ENCODE results near the gene ZNF692. TPM values are rescaled to one million over a fixed set of nuclear protein-coding genes. Genes with fewer than 3 reads are reported as not detected.

ZNF692 gene
- total RNA-seq, 2 experiments from 2014 or later = 75.9 to 92.3 TPM

DNA sequence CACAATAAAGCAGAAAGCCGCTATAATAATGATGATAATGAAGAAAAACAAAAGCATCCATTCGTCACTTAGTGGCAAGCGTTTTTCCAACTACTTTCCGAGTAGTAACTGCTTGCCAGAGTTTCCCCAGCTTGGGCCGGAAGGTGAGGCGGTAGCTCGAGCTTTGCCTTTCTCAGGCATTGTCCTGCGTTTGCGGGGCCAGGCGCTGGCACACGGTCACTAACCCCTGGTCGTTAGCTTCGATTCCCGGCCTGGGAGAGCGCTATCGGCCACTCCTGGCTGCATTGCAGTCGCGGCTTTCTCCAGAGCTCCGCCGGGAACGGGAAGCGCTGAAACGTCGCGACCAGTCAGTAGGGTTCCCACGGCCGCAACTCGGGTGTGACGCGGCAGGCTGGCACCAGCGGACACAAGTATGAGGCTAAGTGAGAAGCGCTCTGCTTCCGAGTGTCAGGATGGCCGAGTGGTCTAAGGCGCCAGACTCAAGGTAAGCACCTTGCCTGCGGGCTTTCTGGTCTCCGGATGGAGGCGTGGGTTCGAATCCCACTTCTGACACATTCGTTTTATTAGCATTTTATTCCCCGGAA is 14.6 kb upstream of the ZNF692 start:
- Mint-ChIP-seq H3K27me3 (no peaks in the 10 kb centered on the region), H3K27ac (peak overlapping the region; percentile 94), H3K4me1 (peaks cover 25% of the 10 kb centered on the region), H3K9me3 (ENCODE audit: low read depth) (no peaks in the 10 kb centered on the region), H3K36me3 (ENCODE audit: low read depth) (peaks cover 5% of the 10 kb centered on the region), H3K4me3 (peak overlapping the region; percentile 87)
- peak; percentile 95 for DNase-seq
- ChIA-PET CTCF (interaction anchor here (0.8 to 3.6 kb wide), 8 partner anchors 11 to 47 kb away, joined by 3 to 20 read pairs (median 6); partner anchors contain the start of genes PGBD2, SH3BP5L, ZNF672 and ZNF692), POLR2A (interaction anchor here (0.6 to 1.7 kb wide), 6 partner anchors 9 to 936 kb away, joined by 3 to 7 read pairs (median 4); partner anchors contain the start of genes SH3BP5L and ZNF692)
- peak; percentile 83 for ATAC-seq
- intact Hi-C loops (cut with DNase I, micrococcal nuclease) = loop anchor here (1.0 kb wide), 5 partner anchors 10 to 47 kb away; partner anchors contain the start of genes ZNF692 (in 2 of the 2) and ZNF672 (in 1 of the 2)

DNA sequence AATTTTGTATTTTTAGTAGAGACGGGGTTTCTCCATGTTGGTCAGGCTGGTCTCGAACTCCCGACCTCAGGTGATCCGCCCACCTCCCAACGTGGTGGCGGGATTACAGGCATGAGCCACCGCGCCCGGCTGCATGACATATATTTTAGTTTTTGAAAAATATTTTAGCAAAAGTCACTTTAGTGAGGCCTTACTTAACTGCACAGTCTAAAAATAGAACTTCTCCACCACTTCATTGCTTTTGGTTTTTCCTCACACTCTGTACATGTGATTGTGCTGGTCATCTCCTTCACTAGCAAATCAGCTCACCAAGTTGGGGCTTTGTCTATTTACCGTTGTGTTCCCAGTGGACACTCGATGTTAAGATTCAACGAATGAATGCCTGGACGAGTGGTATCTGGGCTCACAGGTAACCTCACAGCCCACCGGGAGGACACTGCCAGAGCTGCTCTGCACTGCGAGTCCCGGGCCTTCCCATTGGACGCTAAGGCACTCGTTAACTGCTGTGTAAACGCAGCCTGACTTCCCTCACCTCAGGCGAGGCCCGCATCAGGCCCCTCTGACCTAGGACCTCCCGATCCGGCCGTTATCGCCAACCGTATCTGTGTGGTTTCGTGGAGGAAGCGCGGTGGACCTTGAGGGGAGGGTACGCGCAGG is 14.0 kb upstream of the ZNF692 start:
- POLR2A ChIA-PET = interaction anchor here (0.8 to 1.7 kb wide), 4 partner anchors 9 to 46 kb away, joined by 3 to 7 read pairs (median 4); partner anchors contain the start of genes SH3BP5L and ZNF692
- peak; percentile 77 for DNase-seq
- H3K36me3 Mint-ChIP-seq (ENCODE audit: low read depth) = peaks cover 5% of the 10 kb centered on the region
- peak overlapping the region; percentile 87 for H3K4me3 Mint-ChIP-seq
- peak; percentile 65 for ATAC-seq
- H3K9me3 Mint-ChIP-seq (ENCODE audit: low read depth) = no peaks in the 10 kb centered on the region
- H3K27ac Mint-ChIP-seq = peak overlapping the region; percentile 94
- intact Hi-C loops (cut with DNase I, micrococcal nuclease) = loop anchor here (1.0 kb wide), 5 partner anchors 10 to 47 kb away; partner anchors contain the start of genes ZNF692 (in 2 of the 2) and ZNF672 (in 1 of the 2)
- H3K27me3 Mint-ChIP-seq = no peaks in the 10 kb centered on the region
- CTCF ChIA-PET = interaction anchor here (0.8 to 3.6 kb wide), 8 partner anchors 10 to 47 kb away, joined by 3 to 20 read pairs (median 6); partner anchors contain the start of genes PGBD2, SH3BP5L, ZNF672 and ZNF692
- peaks cover 25% of the 10 kb centered on the region for H3K4me1 Mint-ChIP-seq

DNA sequence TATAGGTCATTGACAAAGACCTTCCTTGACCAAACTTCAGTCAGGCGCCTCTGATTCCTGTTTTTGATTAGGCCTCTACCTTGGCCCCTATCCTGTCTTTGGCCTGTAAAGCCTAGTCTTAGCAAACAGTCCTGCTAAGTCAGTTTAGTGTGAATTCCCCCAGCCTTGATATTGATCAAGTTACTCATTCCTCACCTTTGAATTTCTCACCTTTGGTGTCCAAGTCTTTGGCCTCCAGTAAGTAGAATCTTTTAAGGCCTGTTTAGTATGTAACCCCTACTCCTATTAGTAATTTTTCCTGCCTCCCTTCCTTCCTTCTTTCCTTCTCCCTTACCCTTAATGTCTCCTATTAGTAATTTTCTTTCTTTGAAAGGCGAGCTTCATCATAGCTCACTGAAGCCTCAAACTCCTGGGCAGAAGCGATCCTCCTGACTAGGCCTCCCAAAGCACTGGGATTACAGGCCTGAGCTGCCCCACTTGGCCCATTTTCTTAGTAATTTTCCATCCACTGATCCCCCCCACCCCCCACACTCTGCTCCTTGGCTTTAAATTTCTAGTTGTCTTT is 13.0 kb upstream of the ZNF692 start:
- ChIA-PET CTCF (interaction anchor here (2.3 to 3.6 kb wide), 2 partner anchors 9 to 13 kb away, joined by 18 to 20 read pairs; partner anchors contain the start of gene ZNF692), POLR2A (no interaction called here)
- Mint-ChIP-seq H3K4me1 (peaks cover 25% of the 10 kb centered on the region), H3K27me3 (no peaks in the 10 kb centered on the region), H3K36me3 (ENCODE audit: low read depth) (peaks cover 5% of the 10 kb centered on the region), H3K4me3 (no peak overlapping the region), H3K27ac (no peak overlapping the region), H3K9me3 (ENCODE audit: low read depth) (no peaks in the 10 kb centered on the region)
- DNase-seq = no peak
- no peak for ATAC-seq
- intact Hi-C loops (cut with DNase I, micrococcal nuclease) = no loop called here

DNA sequence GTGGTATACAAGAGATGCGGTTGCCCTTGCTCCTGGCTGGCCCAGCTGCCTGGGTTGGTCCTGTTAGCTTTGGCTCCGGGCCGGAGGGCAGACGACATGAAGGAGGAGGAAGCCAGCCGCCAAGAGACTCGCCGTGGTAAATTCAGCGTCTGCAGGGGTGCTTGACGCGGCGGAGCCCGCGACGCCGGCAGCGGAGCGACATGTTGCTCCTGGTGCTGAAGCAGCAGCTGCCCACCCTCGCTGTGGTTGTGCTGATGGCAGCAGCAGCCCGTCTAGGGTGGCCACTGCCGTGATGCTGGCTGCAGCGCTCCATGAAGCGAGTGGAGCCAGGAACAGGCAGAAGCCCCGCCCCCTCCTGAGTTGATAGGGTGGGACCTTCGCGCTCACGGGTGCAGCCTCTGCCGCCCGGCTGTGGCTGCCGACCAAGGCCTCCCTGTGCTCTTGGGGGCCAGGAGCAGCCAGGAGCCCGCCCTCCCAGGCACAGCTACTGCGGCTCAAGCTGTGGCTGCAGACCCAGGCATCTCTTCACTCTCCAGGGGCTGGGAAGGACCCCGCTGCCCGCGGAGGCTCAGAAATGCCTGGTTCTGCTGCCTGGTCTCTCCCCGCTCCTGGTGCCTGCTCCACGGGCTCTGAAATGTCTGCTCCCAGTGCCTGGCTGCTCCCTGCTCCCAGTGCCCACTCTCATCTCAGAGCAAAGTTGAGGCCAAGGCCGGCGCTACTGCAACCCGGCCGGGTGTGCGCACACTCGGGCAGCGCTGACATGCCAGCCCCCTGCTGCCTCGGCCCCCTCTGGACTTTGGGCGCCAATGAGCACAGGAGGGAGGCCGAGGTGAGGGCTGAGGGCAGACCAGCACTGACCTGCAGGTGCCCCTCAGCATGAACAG is 4.4 kb upstream of the ZNF692 start:
- peak; percentile 67 for ATAC-seq
- Mint-ChIP-seq H3K4me1 (peaks cover 28% of the 10 kb centered on the region), H3K27me3 (no peaks in the 10 kb centered on the region), H3K27ac (peak overlapping the region; percentile 87), H3K4me3 (peak overlapping the region; percentile 84), H3K9me3 (ENCODE audit: low read depth) (no peaks in the 10 kb centered on the region), H3K36me3 (ENCODE audit: low read depth) (peaks cover 5% of the 10 kb centered on the region)
- POLR2A ChIA-PET = interaction anchor here (1.2 kb wide), 3 partner anchors 10 to 37 kb away, joined by 4 to 5 read pairs (median 5); partner anchors contain the start of genes SH3BP5L and ZNF672
- intact Hi-C loops (cut with DNase I, micrococcal nuclease) = loop anchor here (1.0 kb wide), 3 partner anchors 10 to 43 kb away; partner anchors contain the start of genes PGBD2 (in 1 of the 2) and ZNF672 (in 1 of the 2)
- DNase-seq = peak; percentile 88
- CTCF ChIA-PET = interaction anchor here (0.8 to 3.5 kb wide), 2 partner anchors 10 to 25 kb away, joined by 3 to 20 read pairs; partner anchors contain the start of gene ZNF672

DNA sequence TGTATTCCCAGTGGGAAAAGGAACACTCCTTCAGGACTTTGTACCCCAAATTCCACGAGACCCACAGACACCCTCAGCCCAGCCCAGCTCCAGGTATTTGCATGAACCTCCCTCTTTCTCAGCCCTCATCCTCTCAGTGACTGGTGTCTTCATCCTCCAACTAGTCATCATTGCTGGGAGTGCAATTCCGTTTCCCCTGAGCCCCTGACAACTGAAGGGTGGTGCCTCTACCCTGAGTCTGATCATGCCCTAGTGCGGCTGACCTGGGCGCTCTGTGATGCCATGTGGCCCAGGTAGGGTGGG is 3.8 kb upstream of the ZNF692 start:
- peaks cover 28% of the 10 kb centered on the region for H3K4me1 Mint-ChIP-seq
- H3K27me3 Mint-ChIP-seq = no peaks in the 10 kb centered on the region
- peak; percentile 45 for ATAC-seq
- no peaks in the 10 kb centered on the region for H3K9me3 Mint-ChIP-seq (ENCODE audit: low read depth)
- ChIA-PET CTCF (interaction anchor here (0.8 to 3.5 kb wide), 3 partner anchors 10 to 36 kb away, joined by 3 to 20 read pairs (median 5); partner anchors contain the start of genes SH3BP5L and ZNF672), POLR2A (interaction anchor here (1.2 kb wide), 3 partner anchors 11 to 37 kb away, joined by 4 to 5 read pairs (median 5); partner anchors contain the start of genes SH3BP5L and ZNF672)
- peak overlapping the region; percentile 84 for H3K4me3 Mint-ChIP-seq
- intact Hi-C loops (cut with DNase I, micrococcal nuclease) = no loop called here
- H3K36me3 Mint-ChIP-seq (ENCODE audit: low read depth) = peaks cover 6% of the 10 kb centered on the region
- DNase-seq = no peak
- H3K27ac Mint-ChIP-seq = peak overlapping the region; percentile 84

DNA sequence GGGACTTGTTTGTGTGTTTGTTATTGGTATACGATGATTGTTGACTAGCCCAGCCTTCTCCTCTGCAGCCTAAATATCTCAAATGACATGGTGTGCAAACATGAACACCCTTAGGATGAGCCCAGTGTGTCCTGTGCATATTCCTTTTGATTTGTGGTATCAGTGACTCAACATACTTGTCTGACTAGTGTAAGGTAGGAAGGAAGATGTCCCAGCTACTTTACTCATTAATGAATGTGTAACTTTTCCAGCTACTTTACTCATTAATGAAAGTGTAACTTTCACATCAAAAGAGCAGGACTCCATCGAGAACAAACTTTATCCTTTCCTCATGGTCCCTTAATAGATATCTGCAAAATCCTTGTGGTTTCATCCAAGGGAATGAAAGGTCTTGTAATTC is 2.7 kb upstream of the ZNF692 start:
- peaks cover 33% of the 10 kb centered on the region for H3K4me1 Mint-ChIP-seq
- no peak overlapping the region for H3K27ac Mint-ChIP-seq
- CTCF ChIA-PET = interaction anchor here (1.9 to 3.5 kb wide), 2 partner anchors 11 to 35 kb away, joined by 5 to 20 read pairs; partner anchors contain the start of gene SH3BP5L
- H3K9me3 Mint-ChIP-seq (ENCODE audit: low read depth) = no peaks in the 10 kb centered on the region
- H3K36me3 Mint-ChIP-seq (ENCODE audit: low read depth) = peaks cover 9% of the 10 kb centered on the region
- no peak for ATAC-seq
- H3K27me3 Mint-ChIP-seq = no peaks in the 10 kb centered on the region
- intact Hi-C loops (cut with DNase I, micrococcal nuclease) = no loop called here
- POLR2A ChIA-PET = no interaction called here
- no peak for DNase-seq
- no peak overlapping the region for H3K4me3 Mint-ChIP-seq

DNA sequence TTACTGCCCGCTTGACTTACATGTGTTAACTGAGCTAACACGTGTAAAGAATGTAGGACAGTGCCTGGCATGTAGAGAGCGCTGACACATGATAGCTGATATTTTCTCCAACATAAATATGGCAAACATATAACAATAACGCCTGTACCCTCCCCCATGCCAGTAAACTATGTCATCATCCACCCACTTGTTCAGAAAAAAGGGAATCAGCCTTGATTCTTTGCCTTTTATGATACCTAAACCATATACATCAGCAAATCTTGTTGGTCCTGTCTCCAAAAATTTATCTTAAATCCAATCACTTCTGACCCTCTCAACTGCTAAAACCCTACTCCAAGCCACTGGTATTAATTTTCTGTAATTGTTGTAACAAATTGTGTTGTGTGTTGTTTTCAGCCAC is 1.1 kb upstream of the ZNF692 start:
- no peak for ATAC-seq
- H3K27ac Mint-ChIP-seq = peak overlapping the region; percentile 99
- CTCF ChIA-PET = interaction anchor here (0.7 to 2.9 kb wide), 4 partner anchors 10 to 36 kb away, joined by 3 to 25 read pairs (median 10); partner anchors contain the start of gene ZNF672

DNA sequence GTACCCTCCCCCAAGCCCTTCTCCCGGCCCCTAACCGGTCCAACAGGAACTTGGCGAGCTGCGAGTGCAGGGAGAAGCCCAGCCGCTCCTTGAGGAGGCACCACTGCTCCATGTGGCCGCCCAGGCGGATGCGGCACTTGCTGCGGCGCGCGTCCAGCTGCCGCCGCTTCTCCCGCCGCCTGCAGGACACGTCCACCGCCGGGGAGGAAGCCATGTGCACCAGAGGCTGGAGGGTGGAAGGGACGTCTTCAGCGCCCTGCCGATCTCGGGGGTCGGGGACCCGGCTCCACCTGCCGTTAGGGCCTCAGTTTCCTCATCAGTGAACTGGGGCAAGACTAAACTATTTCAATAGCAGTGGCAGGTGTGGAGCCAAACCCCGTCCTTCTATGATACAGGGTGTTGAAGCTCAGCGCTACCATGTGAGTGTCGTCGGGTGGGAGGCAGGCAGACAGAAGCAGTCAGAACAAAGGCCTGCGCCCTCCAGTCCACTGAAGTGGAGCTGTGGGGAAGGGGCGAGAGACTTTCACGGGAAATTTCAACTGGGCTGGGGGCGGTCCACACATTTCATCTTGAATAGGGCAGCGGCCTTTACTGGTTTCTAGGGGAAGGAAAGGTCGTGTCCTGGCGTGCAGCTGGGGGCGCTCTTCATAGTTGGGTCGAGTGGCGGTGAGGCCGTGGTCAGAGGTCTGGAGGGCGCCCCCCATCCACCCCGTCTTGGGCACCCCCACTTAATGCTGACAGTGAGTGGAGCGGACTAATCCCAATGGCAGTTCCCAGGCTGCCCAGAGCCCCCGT is 592 bp downstream of the ZNF692 start:
- peak overlapping the region; percentile 89 for H3K4me3 Mint-ChIP-seq
- peak overlapping the region; percentile 99 for H3K27ac Mint-ChIP-seq
- H3K4me1 Mint-ChIP-seq = peaks cover 50% of the 10 kb centered on the region
- intact Hi-C loops (cut with DNase I, micrococcal nuclease) = loop anchor here (1.0 to 5.0 kb wide), 4 partner anchors 20 to 1526 kb away; partner anchors contain the start of genes PGBD2 (in 1 of the 2), ZNF496 (in 1 of the 2) and ZNF672 (in 1 of the 2)
- DNase-seq = peak; percentile 57
- POLR2A ChIA-PET = interaction anchor here (0.7 to 2.4 kb wide), 4 partner anchors 15 to 32 kb away, joined by 3 to 13 read pairs (median 8); partner anchors contain the start of genes SH3BP5L and ZNF672
- H3K36me3 Mint-ChIP-seq (ENCODE audit: low read depth) = peaks cover 33% of the 10 kb centered on the region
- ATAC-seq = peak; percentile 49
- no peaks in the 10 kb centered on the region for H3K9me3 Mint-ChIP-seq (ENCODE audit: low read depth)
- CTCF ChIA-PET = interaction anchor here (0.6 to 2.9 kb wide), 5 partner anchors 15 to 47 kb away, joined by 3 to 25 read pairs (median 9); partner anchors contain the start of genes SH3BP5L and ZNF672
- no peaks in the 10 kb centered on the region for H3K27me3 Mint-ChIP-seq

More for the DNA sequence above, 1.1 kb upstream of the ZNF692 start:
- no peaks in the 10 kb centered on the region for H3K27me3 Mint-ChIP-seq
- H3K4me3 Mint-ChIP-seq = peak overlapping the region; percentile 89
- H3K9me3 Mint-ChIP-seq (ENCODE audit: low read depth) = no peaks in the 10 kb centered on the region
- POLR2A ChIA-PET = interaction anchor here (0.5 to 2.4 kb wide), 3 partner anchors 22 to 40 kb away, joined by 3 to 13 read pairs (median 10); partner anchors contain the start of genes SH3BP5L and ZNF672
- DNase-seq = no peak
- intact Hi-C loops (cut with DNase I, micrococcal nuclease) = no loop called here
- peaks cover 22% of the 10 kb centered on the region for H3K36me3 Mint-ChIP-seq (ENCODE audit: low read depth)
- peaks cover 49% of the 10 kb centered on the region for H3K4me1 Mint-ChIP-seq

DNA sequence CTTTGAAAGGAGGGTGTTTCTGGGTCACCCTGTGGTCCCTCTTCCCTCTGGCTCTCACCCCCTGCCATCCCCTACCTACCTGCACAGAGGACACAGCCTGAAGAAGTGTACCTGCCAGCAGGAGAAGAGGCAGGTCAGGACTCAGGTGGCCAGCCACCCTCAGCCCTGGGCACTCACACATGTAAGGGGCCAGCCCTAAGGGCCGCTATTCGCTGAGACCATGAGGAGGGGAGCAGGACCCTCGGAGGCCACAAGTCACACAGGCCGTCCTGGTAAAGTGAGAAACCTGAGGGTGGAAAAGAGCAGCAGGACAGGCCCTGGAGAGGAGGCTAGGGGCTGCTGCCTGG is 1.2 kb downstream of the ZNF692 start:
- ChIA-PET CTCF (interaction anchor here (1.5 to 2.9 kb wide), 3 partner anchors 16 to 20 kb away, joined by 4 to 25 read pairs (median 18); partner anchors contain the start of gene ZNF672), POLR2A (interaction anchor here (1.7 kb wide), 1 partner anchor 16 kb away, joined by 5 read pairs; no protein-coding TSS in a partner anchor)
- H3K9me3 Mint-ChIP-seq (ENCODE audit: low read depth) = no peaks in the 10 kb centered on the region
- ATAC-seq (no peak), DNase-seq (no peak)
- peak overlapping the region; percentile 99 for H3K27ac Mint-ChIP-seq
- intact Hi-C loops (cut with DNase I, micrococcal nuclease) = loop anchor here (1.0 to 5.0 kb wide), 4 partner anchors 19 to 1525 kb away; partner anchors contain the start of genes PGBD2 (in 1 of the 2), ZNF496 (in 1 of the 2) and ZNF672 (in 1 of the 2)
- no peaks in the 10 kb centered on the region for H3K27me3 Mint-ChIP-seq
- H3K4me1 Mint-ChIP-seq = peaks cover 48% of the 10 kb centered on the region
- peak overlapping the region; percentile 89 for H3K4me3 Mint-ChIP-seq
- H3K36me3 Mint-ChIP-seq (ENCODE audit: low read depth) = peaks cover 33% of the 10 kb centered on the region

All from activated CD4-positive, alpha-beta T cell treated with anti-CD3 and anti-CD28 coated beads for 36 hours (primary cell).